Mesodermal cell (in vitro differentiated cells): ENCODE measurements around the gene MIPOL1.
A peak's percentile ranks its signal among the peaks of the same experiment; 100 is the strongest.
"Not testable (repeated sequence)": the region's sequence is repeated elsewhere in the genome, so short reads cannot be mapped to it uniquely, and the experiment has no call there.

Source experiments
- H3K27ac ChIP-seq: 2 replicates; pipeline ENCODE4 v1.7.0; 2013; ENCODE audit warnings: mild to moderate bottlenecking, low read depth, low read length, moderate library complexity; ENCODE audit not compliant: severe bottlenecking
- H3K36me3 ChIP-seq: 2 replicates; pipeline ENCODE4 v1.7.1; 2013; ENCODE audit warnings: mild to moderate bottlenecking, low read length, moderate library complexity; ENCODE audit not compliant: control insufficient read depth, insufficient read depth
- H3K4me1 ChIP-seq: one replicate; pipeline ENCODE4 v1.7.1; 2013; ENCODE audit warnings: mild to moderate bottlenecking, low read length; ENCODE audit not compliant: insufficient read depth, control insufficient read depth, poor library complexity, severe bottlenecking
- H3K4me3 ChIP-seq: 2 replicates; pipeline ENCODE4 v1.7.0; 2013; ENCODE audit warnings: low read length, control low read depth, mild to moderate bottlenecking; ENCODE audit not compliant: insufficient read depth, poor library complexity, severe bottlenecking; ENCODE audit errors: extremely low read depth
- H3K9me3 ChIP-seq: 2 replicates; pipeline ENCODE4 v1.7.1; 2013; ENCODE audit warnings: mild to moderate bottlenecking, low read length, moderate library complexity; ENCODE audit not compliant: control insufficient read depth
- WGBS, 2 experiments: methylation state at CpG; one replicate each; pipeline ENCODE4 v1.1.5; 2013; ENCODE audit warnings: missing lambda C conversion rate in 2 of 2; ENCODE audit not compliant: insufficient coverage in 2 of 2; 5-methylcytosine and 5-hydroxymethylcytosine counted together

MIPOL1 gene

DNA sequence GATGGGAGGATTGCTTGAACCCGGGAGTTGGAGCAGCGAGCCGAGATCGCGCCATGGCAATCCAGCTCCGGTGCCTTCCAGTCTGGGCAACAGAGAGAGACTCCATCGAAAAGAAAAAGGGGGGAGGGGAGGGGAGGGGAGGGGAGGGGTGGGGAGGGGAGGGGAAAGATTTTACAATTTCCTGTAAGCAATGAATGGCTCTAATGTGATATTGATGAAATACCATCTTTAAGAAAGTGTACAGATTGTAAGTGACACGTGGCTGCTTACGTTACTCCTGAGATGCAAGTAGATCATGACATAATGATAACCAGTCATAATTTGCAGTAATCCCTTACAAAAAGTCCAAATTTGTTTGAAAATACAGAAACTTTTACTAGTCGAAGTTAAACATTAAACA, 26.7 kb upstream of the MIPOL1 start:
- peaks cover 5% of the 10 kb centered on the region for H3K4me1 ChIP-seq
- H3K27ac ChIP-seq: no peak overlapping the region
- no peaks in the 10 kb centered on the region for H3K36me3 ChIP-seq
- H3K9me3 ChIP-seq: no peaks in the 10 kb centered on the region
- no peak overlapping the region for H3K4me3 ChIP-seq
- 73 to 100% methylated on average over 1 to 2 of the region's 10 CpGs for WGBS, 2 experiments

DNA sequence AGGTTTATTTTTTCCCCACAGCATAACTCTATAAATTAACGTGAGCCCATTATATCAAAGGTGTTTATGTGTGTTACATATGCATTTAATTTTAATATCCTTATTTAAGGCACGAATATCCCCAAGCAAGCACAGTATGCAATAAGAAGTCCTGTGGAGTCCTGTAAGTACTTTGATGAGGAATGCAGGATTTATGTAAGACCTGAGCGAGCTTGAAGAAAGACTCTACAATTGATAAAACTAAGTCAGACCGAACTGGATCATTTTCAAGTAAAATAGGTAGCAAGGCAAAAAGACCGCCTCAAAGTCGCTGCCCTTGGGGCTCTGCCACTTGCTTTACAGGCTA, 26.1 kb upstream of the MIPOL1 start:
- no peaks in the 10 kb centered on the region for H3K9me3 ChIP-seq
- H3K36me3 ChIP-seq: no peaks in the 10 kb centered on the region
- peak overlapping the region; percentile 87 for H3K27ac ChIP-seq
- peaks cover 5% of the 10 kb centered on the region for H3K4me1 ChIP-seq
- 3% methylated on average over 3 to 4 of the region's 6 CpGs for WGBS, 2 experiments
- H3K4me3 ChIP-seq: peak overlapping the region; percentile 70

DNA sequence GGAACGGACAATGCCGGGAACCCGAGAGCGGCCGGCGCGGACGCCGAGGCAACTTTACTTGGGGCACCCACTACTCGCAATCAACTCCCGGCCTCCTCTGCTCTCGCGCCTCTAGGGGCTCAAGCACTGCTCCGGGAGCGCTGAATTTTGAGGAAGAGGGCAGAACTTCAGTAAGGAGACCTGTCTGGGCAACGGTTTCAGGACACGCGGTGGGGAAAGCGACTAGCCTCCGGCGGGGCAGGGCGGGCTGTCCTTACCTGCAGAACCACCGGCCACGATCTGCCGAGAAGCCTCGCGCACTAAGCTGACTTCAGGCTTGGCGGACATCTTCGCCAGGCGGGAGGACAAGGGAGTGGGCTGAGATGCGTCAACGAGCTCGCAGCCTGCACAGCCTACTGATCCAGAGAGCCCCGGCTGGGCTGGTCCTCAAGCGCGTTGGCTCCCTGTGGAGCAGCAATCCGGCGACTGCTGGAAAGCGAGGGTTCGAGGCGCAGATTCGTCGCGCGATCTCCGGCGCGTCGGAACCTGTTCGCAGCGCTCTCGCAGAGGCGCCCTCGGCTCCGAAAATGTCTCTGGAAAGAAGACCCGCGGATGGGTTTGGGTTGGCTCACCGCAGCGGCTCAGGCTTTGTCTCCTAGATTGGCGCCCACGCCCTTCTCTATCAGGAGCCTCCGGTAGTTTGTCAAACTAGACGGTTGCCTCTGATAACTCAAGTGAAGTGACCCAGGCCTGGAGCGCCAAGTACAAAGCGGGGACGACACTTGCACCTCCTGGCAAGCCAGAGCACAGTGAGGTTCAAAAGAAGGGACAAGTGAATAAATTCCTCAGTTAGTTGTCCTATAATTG, 25.5 kb upstream of the MIPOL1 start, which contains the start of gene SLC25A21:
TSS of gene SLC25A21 (minus strand) at position 583 of the 846 bp plus-strand sequence.
- Histone ChIP-seq H3K4me3 (peak within 1 kb of the TSS; percentile 70), H3K27ac (peak within 1 kb of the TSS; percentile 87), H3K4me1 (peaks cover 5% of the 10 kb centered on the region), H3K36me3 (no peaks in the 10 kb centered on the region), H3K9me3 (no peaks in the 10 kb centered on the region)
- 1% methylated on average over 39 to 58 of the region's 66 CpGs for WGBS, 2 experiments

DNA sequence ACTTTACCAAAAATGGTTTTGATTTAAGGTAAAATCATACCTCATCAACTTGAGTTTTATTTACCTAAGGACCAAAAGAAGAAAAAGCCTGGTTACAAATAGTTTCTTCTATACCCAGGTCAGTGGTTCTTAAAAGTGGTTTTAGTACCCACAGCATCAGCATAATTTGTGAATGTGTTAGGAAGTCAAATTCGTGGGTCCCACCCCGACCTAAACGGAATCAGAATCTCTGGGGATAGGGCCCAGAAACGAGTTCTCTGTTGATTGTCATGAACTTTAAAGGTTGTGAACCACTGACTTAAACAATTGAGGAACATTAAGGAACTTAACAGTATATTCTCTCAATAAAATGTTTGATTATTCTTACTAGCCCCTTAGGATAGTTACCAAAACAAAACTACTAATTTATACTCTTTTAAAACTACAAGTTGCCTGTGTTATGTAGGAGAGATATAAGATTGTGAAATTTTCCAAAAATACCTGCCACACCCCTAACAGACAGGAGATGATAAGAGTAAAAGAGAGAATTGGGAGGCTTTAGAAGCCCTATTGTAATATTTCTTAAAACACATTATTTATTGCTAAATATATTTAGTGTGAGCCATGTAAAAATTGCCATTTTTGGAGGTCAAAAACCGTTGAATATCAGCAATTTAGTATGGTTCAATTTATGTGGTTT, 24.7 kb upstream of the MIPOL1 start:
- 58% methylated on average over 2 of the region's 5 CpGs; no CpG with 5 or more reads in 1 of the 2 experiments for WGBS, 2 experiments
- H3K4me3 ChIP-seq: peak overlapping the region; percentile 70
- peaks cover 5% of the 10 kb centered on the region for H3K4me1 ChIP-seq
- no peaks in the 10 kb centered on the region for H3K36me3 ChIP-seq
- no peak overlapping the region for H3K27ac ChIP-seq
- H3K9me3 ChIP-seq: no peaks in the 10 kb centered on the region

DNA sequence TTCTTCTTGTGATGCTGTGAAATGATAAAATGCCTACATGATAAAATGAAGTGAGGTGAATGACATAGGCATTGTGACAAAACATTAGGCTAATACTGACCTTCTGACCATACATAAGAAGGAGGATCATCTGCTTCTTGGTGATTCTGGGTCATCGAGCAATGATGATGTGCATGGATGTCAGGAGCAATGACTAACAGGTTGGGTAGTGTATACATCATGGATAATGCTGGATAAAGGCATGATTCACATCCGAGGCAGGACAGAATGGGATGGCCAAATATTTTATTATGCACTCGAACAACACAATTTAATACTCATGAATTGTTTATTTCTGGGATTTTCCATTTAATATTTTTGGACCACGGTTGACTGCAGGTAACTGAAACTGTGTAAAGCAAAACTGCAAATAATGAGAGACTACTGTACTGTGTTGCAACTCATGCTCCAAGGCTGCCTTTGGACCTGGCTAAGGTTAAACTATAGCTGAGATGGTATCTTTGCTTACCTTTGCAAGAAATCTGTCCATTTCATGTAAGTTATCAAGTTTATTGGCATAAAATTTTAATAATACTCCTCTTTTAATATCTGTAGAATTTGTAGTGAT, 17.7 kb upstream of the MIPOL1 start:
- H3K9me3 ChIP-seq: no peaks in the 10 kb centered on the region
- H3K36me3 ChIP-seq: no peaks in the 10 kb centered on the region
- H3K27ac ChIP-seq: no peak overlapping the region
- H3K4me1 ChIP-seq: no peaks in the 10 kb centered on the region
- H3K4me3 ChIP-seq: no peak overlapping the region
- 75 to 76% methylated on average over 1 to 2 of the region's 4 CpGs for WGBS, 2 experiments

DNA sequence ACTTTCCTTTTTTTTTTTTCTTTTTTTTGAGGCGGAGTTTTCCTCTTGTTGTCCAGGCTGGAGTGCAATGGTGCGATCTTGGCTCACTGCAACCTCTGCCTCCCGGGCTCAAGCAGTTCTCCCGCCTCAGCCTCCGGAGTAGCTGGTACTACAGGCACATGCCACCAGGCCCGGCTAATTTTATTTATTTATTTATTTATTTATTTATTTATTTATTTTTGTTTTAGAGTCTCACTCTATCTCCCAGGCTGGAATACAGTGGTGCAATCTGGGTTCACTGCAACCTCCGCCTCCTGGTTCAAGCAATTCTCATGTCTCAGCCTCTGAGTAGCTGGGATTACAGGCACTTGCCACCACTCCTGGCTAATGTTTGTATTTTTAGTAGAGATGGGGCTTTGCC, 16.9 kb upstream of the MIPOL1 start:
- H3K36me3 ChIP-seq, H3K4me1 ChIP-seq, H3K9me3 ChIP-seq, H3K27ac ChIP-seq, H3K4me3 ChIP-seq: not testable (repeated sequence)
- 89% methylated on average over 3 of the region's 7 CpGs; no CpG with 5 or more reads in 1 of the 2 experiments for WGBS, 2 experiments

GRCh38 chr14:37181441-37181840, 16.3 kb upstream of the MIPOL1 start:
- H3K27ac ChIP-seq: no peak overlapping the region
- WGBS, 2 experiments: 71 to 95% methylated on average over 2 to 3 of the region's 6 CpGs
- H3K4me3 ChIP-seq: no peak overlapping the region
- no peaks in the 10 kb centered on the region for H3K4me1 ChIP-seq
- H3K36me3 ChIP-seq: no peaks in the 10 kb centered on the region
- no peaks in the 10 kb centered on the region for H3K9me3 ChIP-seq

GRCh38 chr14:37184520-37184919, 13.2 kb upstream of the MIPOL1 start:
- H3K27ac ChIP-seq, H3K36me3 ChIP-seq, H3K4me3 ChIP-seq, H3K4me1 ChIP-seq, H3K9me3 ChIP-seq: not testable (repeated sequence)
- 93 to 100% methylated on average over 3 of the region's 8 CpGs for WGBS, 2 experiments

GRCh38 chr14:37185670-37186069, 12.1 kb upstream of the MIPOL1 start:
- no peaks in the 10 kb centered on the region for H3K4me1 ChIP-seq
- no peaks in the 10 kb centered on the region for H3K36me3 ChIP-seq
- no peaks in the 10 kb centered on the region for H3K9me3 ChIP-seq
- H3K4me3 ChIP-seq: no peak overlapping the region
- no peak overlapping the region for H3K27ac ChIP-seq

DNA sequence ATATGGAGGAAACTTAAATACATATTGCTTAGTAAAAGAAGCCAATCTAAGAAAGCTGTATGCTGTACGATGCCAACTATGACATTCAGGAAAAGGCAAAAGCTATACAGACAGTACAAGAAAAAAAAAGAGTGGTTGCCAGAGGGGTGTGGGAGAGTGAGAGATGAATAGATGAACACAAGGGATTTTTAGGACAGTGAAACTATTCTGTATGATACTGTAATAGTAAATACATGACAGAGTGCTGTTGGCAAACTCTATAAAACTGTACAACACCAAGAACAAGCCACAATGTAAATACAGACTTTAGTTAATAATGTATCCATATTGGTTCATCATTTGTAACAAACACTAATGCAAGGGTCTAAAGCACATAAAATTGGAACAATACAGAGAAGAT, 10.9 kb upstream of the MIPOL1 start:
- Histone ChIP-seq H3K9me3 (no peaks in the 10 kb centered on the region), H3K4me1 (no peaks in the 10 kb centered on the region), H3K4me3 (no peak overlapping the region), H3K36me3 (no peaks in the 10 kb centered on the region), H3K27ac (no peak overlapping the region)
- WGBS, 2 experiments: no CpG with 5 or more reads among the region's 1 CpG

GRCh38 chr14:37187294-37187693, 10.4 kb upstream of the MIPOL1 start:
- no peak overlapping the region for H3K27ac ChIP-seq
- H3K4me3 ChIP-seq: no peak overlapping the region
- H3K4me1 ChIP-seq: no peaks in the 10 kb centered on the region
- no peaks in the 10 kb centered on the region for H3K36me3 ChIP-seq
- WGBS, 2 experiments: 80 to 96% methylated on average over 3 of the region's 3 CpGs
- no peaks in the 10 kb centered on the region for H3K9me3 ChIP-seq
